Stomach (tissue), 9 donors: ENCODE results near the gene MICAL2. TPM values are rescaled to one million over a fixed set of nuclear protein-coding genes. Genes with fewer than 3 reads are reported as not detected.
"Not testable (repeated sequence)": the region's sequence is repeated elsewhere in the genome, so short reads cannot be mapped to it uniquely, and the experiment has no call there.

Source experiments
- DNase-seq, 2 donors: peaks; one replicate each; pipeline versions ENCODE4 v3.0.0 to v3.0.0-alpha.2; 2013 to 2019
- H3K27ac ChIP-seq, 5 donors: fragments of 200-600 bp in 4 of 5; sonication (generic) in 4 of 5; one replicate each; pipeline ENCODE4 v1.5.1; 2013 to 2019; ENCODE audit warnings: mild to moderate bottlenecking in 1 of 5, moderate library complexity in 1 of 5
- H3K27me3 ChIP-seq, 3 donors: fragments of 200-600 bp; sonication (generic); one replicate each; pipeline ENCODE4 v1.5.1; 2017 to 2019; ENCODE audit warnings: mixed run types in 1 of 3
- H3K36me3 ChIP-seq, 4 donors: fragments of 200-600 bp; sonication (generic); 1 replicate in 3 of 4; 2 replicates in 1 of 4; pipeline ENCODE4 v1.5.1; 2016 to 2019
- H3K4me1 ChIP-seq, 4 donors: fragments of 200-600 bp; sonication (generic); one replicate each; pipeline ENCODE4 v1.5.1; 2016 to 2019
- H3K4me3 ChIP-seq, 4 donors: fragments of 200-600 bp; sonication (generic) in 3 of 4; one replicate each; pipeline ENCODE4 v1.5.1; 2016 to 2019; ENCODE audit warnings: mild to moderate bottlenecking in 1 of 4
- H3K9me3 ChIP-seq, 4 donors: fragments of 200-600 bp; sonication (generic); one replicate each; pipeline ENCODE4 v1.5.1; 2016 to 2019
- EP300 ChIP-seq: sonication (generic); formaldehyde crosslinking; IDR thresholded peaks from one replicate; pipeline ENCODE4 v1.6.1; 2017; ENCODE audit warnings: antibody characterized with exemption
- POLR2A ChIP-seq, 4 donors: fragments of 450-650 bp; IDR thresholded peaks; one replicate each; pipeline ENCODE4 v1.6.1; 2016; ENCODE audit warnings: antibody characterized with exemption in 4 of 4, control low read depth in 2 of 4, mild to moderate bottlenecking in 1 of 4, moderate library complexity in 1 of 4
- POLR2AphosphoS5 ChIP-seq, 3 donors: sonication (generic); formaldehyde crosslinking; IDR thresholded peaks; one replicate each; pipeline ENCODE4 v1.6.1; 2016; ENCODE audit warnings: antibody characterized with exemption in 3 of 3
- WGBS, 5 donors: extraction: QIAGEN DNeasy Blood & Tissue Kit in 3 of 5; methylation state at CpG; one replicate each; pipeline versions ENCODE4 v1.1.5 to v1.1.7; 2013 to 2018; 5-methylcytosine and 5-hydroxymethylcytosine counted together
- intact Hi-C: fragments of 100-400 bp; cut with DNase I; formaldehyde crosslinking; loops from one replicate; pipeline ENCODE4 v1.15.1; 2023; ENCODE audit warnings: low total_unique reads
- polyA plus RNA-seq, 3 donors: library from polyadenylated mRNA; stranded (reverse); fragments of 200-250 nt; gene quantifications; one replicate each; pipeline ENCODE4 v1.2.3, GENCODE V29; 2013
- total RNA-seq, 5 donors: library from RNA; depleted of rRNA; stranded (reverse); fragments of >200 nt; gene quantifications; one replicate each; pipeline versions ENCODE4 v1.1.0 to v1.2.3, GENCODE V29; 2014 to 2016
- TF ChIP-seq, protein P1 (sequence below), 7 experiments: fragments of 450-650 bp in 4 of 7; fragments of 200-600 bp in 3 of 7; sonication (generic) in 3 of 7; IDR thresholded peaks; one replicate each; pipeline ENCODE4 v1.5.1; 2016 to 2019; ENCODE audit warnings: antibody characterized with exemption in 7 of 7, control low read depth in 2 of 7, mild to moderate bottlenecking in 1 of 7
- donor health status: healthy with polysubstance abuse.
- donor health status: Bipolar disorder and iron deficiency.
- donor health status: healthy.

MICAL2 gene
- total and polyA plus RNA-seq, 8 donors, result 11.2 to 165 (median 83.3) TPM

GRCh38 chr11:12142909-12143308 is 32.5 kb downstream of the MICAL2 start:
- Histone ChIP-seq H3K27ac (peak overlapping the region in 3 of 5 donors; percentile 56 to 66 (median 59)), H3K4me3 (no peak overlapping the region), H3K9me3 (no peaks in the 10 kb centered on the region), H3K27me3 (no peaks in the 10 kb centered on the region), H3K4me1 (peaks cover 30 to 73% (median 56%) of the 10 kb centered on the region in 4 donors), H3K36me3 (peaks cover 0 to 13% (median 3%) of the 10 kb centered on the region in 4 donors)
- TF ChIP-seq, protein P1, sequence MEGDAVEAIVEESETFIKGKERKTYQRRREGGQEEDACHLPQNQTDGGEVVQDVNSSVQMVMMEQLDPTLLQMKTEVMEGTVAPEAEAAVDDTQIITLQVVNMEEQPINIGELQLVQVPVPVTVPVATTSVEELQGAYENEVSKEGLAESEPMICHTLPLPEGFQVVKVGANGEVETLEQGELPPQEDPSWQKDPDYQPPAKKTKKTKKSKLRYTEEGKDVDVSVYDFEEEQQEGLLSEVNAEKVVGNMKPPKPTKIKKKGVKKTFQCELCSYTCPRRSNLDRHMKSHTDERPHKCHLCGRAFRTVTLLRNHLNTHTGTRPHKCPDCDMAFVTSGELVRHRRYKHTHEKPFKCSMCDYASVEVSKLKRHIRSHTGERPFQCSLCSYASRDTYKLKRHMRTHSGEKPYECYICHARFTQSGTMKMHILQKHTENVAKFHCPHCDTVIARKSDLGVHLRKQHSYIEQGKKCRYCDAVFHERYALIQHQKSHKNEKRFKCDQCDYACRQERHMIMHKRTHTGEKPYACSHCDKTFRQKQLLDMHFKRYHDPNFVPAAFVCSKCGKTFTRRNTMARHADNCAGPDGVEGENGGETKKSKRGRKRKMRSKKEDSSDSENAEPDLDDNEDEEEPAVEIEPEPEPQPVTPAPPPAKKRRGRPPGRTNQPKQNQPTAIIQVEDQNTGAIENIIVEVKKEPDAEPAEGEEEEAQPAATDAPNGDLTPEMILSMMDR (IDR thresholded peaks at IDR 0.05), result no peak
- no peak for TF ChIP-seq POLR2A (IDR thresholded peaks at IDR 0.05)
- no peak for TF ChIP-seq EP300
- no peak for TF ChIP-seq POLR2AphosphoS5 (IDR thresholded peaks at IDR 0.05)
- intact Hi-C loops, result no loop called here
- DNase-seq, result no peak
- WGBS, 5 donors, result 61 to 98% (median 82%) methylated on average over 3 of the region's 3 CpGs

- Histone ChIP-seq H3K27me3 (no peaks in the 10 kb centered on the region), H3K36me3 (peaks cover 0 to 9% (median 3%) of the 10 kb centered on the region in 4 donors), H3K4me3 (no peak overlapping the region), H3K9me3 (no peaks in the 10 kb centered on the region), H3K4me1 (peaks cover 26 to 68% (median 50%) of the 10 kb centered on the region in 4 donors), H3K27ac (peak overlapping the region in 4 of 5 donors; percentile 11 to 66 (median 58))
- peak in 1 of 2 donors; percentile 47 for DNase-seq
- TF ChIP-seq, protein P1 (IDR thresholded peaks at IDR 0.05), result no peak
- TF ChIP-seq POLR2A (IDR thresholded peaks at IDR 0.05) (no peak), POLR2AphosphoS5 (IDR thresholded peaks at IDR 0.05) (no peak), EP300 (no peak)
- WGBS, 5 donors, result 61 to 69% (median 65%) methylated on average over 7 of the region's 7 CpGs
- intact Hi-C loops, result no loop called here
Measured at GRCh38 chr11:12143461-12144258, 33.3 kb downstream of the MICAL2 start.

DNA sequence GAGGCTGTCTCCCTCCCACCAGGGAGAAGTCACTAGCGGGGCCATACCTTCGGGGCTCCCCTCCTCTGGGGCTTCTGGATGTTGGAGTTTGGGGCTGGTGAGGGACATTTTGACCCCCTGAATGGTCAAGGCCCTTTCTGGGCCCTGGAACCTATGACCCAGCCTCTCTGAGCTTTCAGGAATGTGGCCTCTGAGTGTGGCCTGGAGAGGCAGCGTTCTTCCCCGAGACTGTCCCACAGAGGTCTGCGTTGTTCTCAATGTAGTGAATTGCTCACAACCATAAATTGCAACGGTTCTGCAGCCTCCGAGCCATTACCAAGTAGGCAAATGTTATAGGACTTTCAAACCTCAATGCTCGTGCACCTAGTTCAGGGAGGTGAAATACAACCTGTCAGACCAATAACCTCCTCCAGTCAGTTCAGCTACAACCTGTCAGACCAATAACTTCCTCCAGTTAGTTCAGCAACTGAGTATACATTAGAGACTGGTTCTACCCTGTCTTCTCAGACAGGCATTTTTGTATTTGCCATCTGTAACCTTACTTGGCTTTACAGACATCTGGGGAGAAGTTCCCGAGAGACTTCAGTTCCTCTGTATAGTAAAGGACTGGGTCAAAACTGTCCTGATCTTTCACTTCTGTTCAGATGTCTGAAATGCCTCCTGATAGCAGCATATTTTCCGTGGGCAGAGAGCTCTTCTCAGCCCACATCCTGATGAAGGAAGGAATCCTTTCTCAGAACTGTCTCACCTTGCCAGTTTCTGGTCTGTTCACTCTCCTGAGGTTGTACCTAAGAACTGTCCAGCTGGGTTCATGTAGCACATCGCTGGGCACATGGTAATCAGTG is 34.2 kb downstream of the MICAL2 start:
- Histone ChIP-seq H3K9me3 (no peaks in the 10 kb centered on the region), H3K4me1 (peaks cover 20 to 68% (median 42%) of the 10 kb centered on the region in 4 donors), H3K27ac (peak overlapping the region in 4 of 5 donors; percentile 11 to 66 (median 58)), H3K27me3 (no peaks in the 10 kb centered on the region), H3K36me3 (peaks cover 0 to 5% (median 2%) of the 10 kb centered on the region in 4 donors), H3K4me3 (no peak overlapping the region)
- intact Hi-C loops, result no loop called here
- TF ChIP-seq, protein P1 (IDR thresholded peaks at IDR 0.05), result no peak
- TF ChIP-seq EP300 (no peak), POLR2AphosphoS5 (IDR thresholded peaks at IDR 0.05) (no peak)
- DNase-seq, result peak in 1 of 2 donors; percentile 17
- 71 to 92% (median 76%) methylated on average over 11 of the region's 11 CpGs for WGBS, 5 donors

DNA sequence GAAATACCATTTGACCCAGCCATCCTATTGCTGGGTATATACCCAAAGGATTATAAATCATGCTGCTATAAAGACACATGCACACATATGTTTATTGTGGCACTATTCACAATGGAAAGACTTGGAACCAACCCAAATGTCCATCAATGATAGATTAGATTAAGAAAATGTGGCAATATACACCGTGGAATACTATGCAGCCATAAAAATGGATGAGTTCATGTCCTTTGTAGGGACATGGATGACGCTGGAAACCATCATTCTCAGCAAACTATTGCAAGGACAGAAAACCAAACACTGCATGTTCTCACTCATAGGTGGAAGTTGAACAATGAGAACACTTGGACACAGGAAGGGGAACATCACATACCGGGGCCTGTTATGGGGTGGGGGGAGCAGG is 36.3 kb downstream of the MICAL2 start:
- H3K27ac ChIP-seq, H3K27me3 ChIP-seq, H3K4me3 ChIP-seq, intact Hi-C loops, DNase-seq, H3K36me3 ChIP-seq, H3K9me3 ChIP-seq: not testable (repeated sequence)
- WGBS, 5 donors, result 95 to 99% (median 96%) methylated on average over 2 to 3 of the region's 3 CpGs
- peaks cover 17 to 51% (median 30%) of the 10 kb centered on the region in 4 donors for H3K4me1 ChIP-seq
